Ovary (tissue), 9 donors: ENCODE results near the gene CASP10. TPM values are rescaled to one million over a fixed set of nuclear protein-coding genes. Genes with fewer than 3 reads are reported as not detected.

Experiments
- DNase-seq, 5 donors: peaks; one replicate each; pipeline ENCODE4 v3.0.0-alpha.2; 2019 to 2020
- H3K27ac ChIP-seq, 2 donors: fragments of 200-600 bp; one replicate each; pipeline versions ENCODE4 v1.5.1 to v1.8.0; 2019 to 2022
- H3K27me3 ChIP-seq: fragments of 200-600 bp; one replicate; pipeline ENCODE4 v1.8.0; 2022
- H3K36me3 ChIP-seq: fragments of 200-600 bp; sonication (generic); one replicate; pipeline ENCODE4 v1.5.1; 2019
- H3K4me1 ChIP-seq: one replicate; pipeline ENCODE4 v1.8.1; 2013; ENCODE audit warnings: mild to moderate bottlenecking, moderate library complexity; ENCODE audit not compliant: insufficient read depth
- H3K4me3 ChIP-seq: fragments of 200-600 bp; sonication (generic); one replicate; pipeline ENCODE4 v1.5.1; 2017
- H3K9me3 ChIP-seq, 2 donors: fragments of 200-600 bp in 1 of 2; sonication (generic) in 1 of 2; one replicate each; pipeline versions ENCODE4 v1.5.1 to v1.8.1; 2013 to 2019; ENCODE audit warnings: mild to moderate bottlenecking in 1 of 2, moderate library complexity in 1 of 2
- EP300 ChIP-seq: sonication (generic); formaldehyde crosslinking; IDR thresholded peaks from one replicate; pipeline ENCODE4 v1.6.1; 2017; ENCODE audit warnings: antibody characterized with exemption
- POLR2A ChIP-seq: fragments of 450-650 bp; IDR thresholded peaks from one replicate; pipeline ENCODE4 v1.6.1; 2017; ENCODE audit warnings: antibody characterized with exemption, mild to moderate bottlenecking, moderate library complexity
- WGBS, 3 donors: extraction: QIAGEN DNeasy Blood & Tissue Kit in 1 of 3; methylation state at CpG; one replicate each; pipeline versions ENCODE4 v1.1.5 to v1.1.7; 2013 to 2017; 5-methylcytosine and 5-hydroxymethylcytosine counted together
- intact Hi-C, 4 donors: fragments of 100-400 bp; cut with DNase I; formaldehyde crosslinking; loops; one replicate each; pipeline versions ENCODE4 v1.11.0 to v1.15.1; 2022 to 2023
- polyA plus RNA-seq, 2 donors: library from polyadenylated mRNA; stranded (reverse); fragments of 200-250 nt in 1 of 2; fragments of 350-450 nt in 1 of 2; fragmentation: Illumina TruSeq in 1 of 2; extraction: RNeasy Lipid Tissue Mini Kit (QIAGEN cat#74804) in 1 of 2; gene quantifications; one replicate each; pipeline ENCODE4 v1.2.3, GENCODE V29; 2013 to 2014
- total RNA-seq, 7 donors: library from RNA; depleted of rRNA in 2 of 7; stranded (reverse); fragments of >200 nt in 2 of 7; fragmentation: NEBNext Ultra II Directional in 3 of 7; extraction: Animal tissue kit (Norgen Biotek cat#: 25700) in 3 of 7; gene quantifications; one replicate each; pipeline versions ENCODE4 v1.1.0 to v1.2.4, GENCODE V29; 2016 to 2023
- TF ChIP-seq, protein P1 (sequence below), 3 donors: fragments of 450-650 bp in 2 of 3; fragments of 200-600 bp in 1 of 3; IDR thresholded peaks; one replicate each; pipeline versions ENCODE4 v1.5.1 to v1.8.0; 2016 to 2022; ENCODE audit warnings: antibody characterized with exemption in 3 of 3, mild to moderate bottlenecking in 1 of 3
- donor health status: DM: no; HTN: no; CAD: no; lungs with moderate emphysema.
- donor health status: DM: no; HTN: no; CAD: no.
- donor health status: Bipolar disorder and iron deficiency.
- donor health status: DM: yes; HTN: yes; CAD: no.
- donor health status: DM: no; HTN: no; CAD: no.
- donor health status: DM: yes; HTN: yes; CAD: no.

CASP10 gene
- total and polyA plus RNA-seq, 9 donors: 2.1 to 19.0 (median 3.8) TPM

DNA sequence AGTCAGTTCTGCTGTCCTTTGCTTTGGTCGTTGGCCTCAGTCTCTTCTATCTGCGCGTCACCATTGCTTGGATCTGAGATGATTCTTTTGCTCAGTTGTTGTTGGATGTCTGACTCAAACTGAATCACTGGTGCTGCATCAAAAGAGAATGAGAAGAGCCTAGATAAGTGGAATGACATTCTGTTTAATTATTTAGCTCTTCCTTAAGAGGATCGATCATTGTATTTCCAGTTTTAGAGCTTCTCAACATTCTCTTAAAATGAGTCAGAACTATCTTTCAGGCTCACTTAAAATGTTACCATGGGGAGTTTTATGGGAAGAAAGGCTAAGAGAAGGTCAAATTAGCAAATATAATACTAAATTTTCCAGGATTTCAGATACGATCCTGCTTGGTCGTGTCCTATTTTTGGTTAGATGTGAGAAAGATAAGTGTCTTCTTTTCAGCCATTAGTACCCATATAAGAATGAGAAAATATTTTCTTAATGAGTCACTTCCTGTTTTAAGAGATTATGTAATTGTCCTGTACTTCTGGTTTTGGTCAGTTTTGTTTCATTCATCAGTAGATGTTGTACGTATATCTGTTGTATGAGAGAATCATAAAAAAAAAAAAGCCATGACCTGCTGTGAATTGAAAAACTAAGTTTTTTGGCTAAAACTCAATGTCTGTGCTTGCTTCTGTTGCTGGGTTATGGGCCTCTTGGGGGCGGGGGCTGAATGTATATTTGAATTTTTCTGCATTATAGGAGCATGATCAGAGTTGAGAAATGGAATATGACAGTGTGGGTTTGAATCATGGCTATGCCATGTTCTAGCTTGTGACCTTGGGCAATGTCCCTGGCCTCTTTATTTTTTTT, 31.6 kb upstream of the CASP10 start:
- H3K36me3 ChIP-seq: no peaks in the 10 kb centered on the region
- H3K9me3 ChIP-seq: no peaks in the 10 kb centered on the region
- no peak overlapping the region for H3K4me3 ChIP-seq
- 55 to 60% (median 60%) methylated on average over 8 of the region's 8 CpGs for WGBS, 3 donors
- intact Hi-C loops: no loop called here
- TF ChIP-seq, protein P1, sequence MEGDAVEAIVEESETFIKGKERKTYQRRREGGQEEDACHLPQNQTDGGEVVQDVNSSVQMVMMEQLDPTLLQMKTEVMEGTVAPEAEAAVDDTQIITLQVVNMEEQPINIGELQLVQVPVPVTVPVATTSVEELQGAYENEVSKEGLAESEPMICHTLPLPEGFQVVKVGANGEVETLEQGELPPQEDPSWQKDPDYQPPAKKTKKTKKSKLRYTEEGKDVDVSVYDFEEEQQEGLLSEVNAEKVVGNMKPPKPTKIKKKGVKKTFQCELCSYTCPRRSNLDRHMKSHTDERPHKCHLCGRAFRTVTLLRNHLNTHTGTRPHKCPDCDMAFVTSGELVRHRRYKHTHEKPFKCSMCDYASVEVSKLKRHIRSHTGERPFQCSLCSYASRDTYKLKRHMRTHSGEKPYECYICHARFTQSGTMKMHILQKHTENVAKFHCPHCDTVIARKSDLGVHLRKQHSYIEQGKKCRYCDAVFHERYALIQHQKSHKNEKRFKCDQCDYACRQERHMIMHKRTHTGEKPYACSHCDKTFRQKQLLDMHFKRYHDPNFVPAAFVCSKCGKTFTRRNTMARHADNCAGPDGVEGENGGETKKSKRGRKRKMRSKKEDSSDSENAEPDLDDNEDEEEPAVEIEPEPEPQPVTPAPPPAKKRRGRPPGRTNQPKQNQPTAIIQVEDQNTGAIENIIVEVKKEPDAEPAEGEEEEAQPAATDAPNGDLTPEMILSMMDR (IDR thresholded peaks at IDR 0.05): no peak
- TF ChIP-seq POLR2A (no peak), EP300 (no peak)
- peaks cover 2% of the 10 kb centered on the region for H3K4me1 ChIP-seq
- no peaks in the 10 kb centered on the region for H3K27me3 ChIP-seq
- DNase-seq: no peak
- H3K27ac ChIP-seq: no peak overlapping the region

DNA sequence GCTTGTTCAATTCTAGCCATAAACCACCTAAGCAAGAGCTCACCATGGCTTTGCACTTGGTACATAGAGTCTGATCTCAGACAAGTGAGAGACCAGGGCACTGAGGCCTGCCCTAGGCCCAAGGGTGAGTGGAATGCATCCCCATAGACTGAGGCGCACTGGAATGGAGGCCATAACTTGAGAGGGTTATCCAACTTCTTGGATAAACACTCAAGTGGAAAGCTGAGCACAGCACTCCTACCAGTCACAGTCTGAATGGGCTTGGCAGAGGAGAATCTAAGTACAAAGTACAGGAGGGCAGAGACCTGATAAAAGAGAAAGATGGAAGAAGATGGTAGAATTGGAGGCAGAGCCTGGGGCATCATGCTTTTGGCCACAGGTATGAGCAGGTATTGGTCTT, 30.4 kb upstream of the CASP10 start:
- no peak overlapping the region for H3K27ac ChIP-seq
- H3K9me3 ChIP-seq: no peaks in the 10 kb centered on the region
- intact Hi-C loops: no loop called here
- no peak overlapping the region for H3K4me3 ChIP-seq
- TF ChIP-seq EP300 (no peak), POLR2A (no peak)
- TF ChIP-seq, protein P1 (IDR thresholded peaks at IDR 0.05): no peak
- no peaks in the 10 kb centered on the region for H3K36me3 ChIP-seq
- no peaks in the 10 kb centered on the region for H3K27me3 ChIP-seq
- 96 to 98% (median 96%) methylated on average over 1 of the region's 1 CpG for WGBS, 3 donors
- H3K4me1 ChIP-seq: peaks cover 2% of the 10 kb centered on the region
- no peak for DNase-seq

DNA sequence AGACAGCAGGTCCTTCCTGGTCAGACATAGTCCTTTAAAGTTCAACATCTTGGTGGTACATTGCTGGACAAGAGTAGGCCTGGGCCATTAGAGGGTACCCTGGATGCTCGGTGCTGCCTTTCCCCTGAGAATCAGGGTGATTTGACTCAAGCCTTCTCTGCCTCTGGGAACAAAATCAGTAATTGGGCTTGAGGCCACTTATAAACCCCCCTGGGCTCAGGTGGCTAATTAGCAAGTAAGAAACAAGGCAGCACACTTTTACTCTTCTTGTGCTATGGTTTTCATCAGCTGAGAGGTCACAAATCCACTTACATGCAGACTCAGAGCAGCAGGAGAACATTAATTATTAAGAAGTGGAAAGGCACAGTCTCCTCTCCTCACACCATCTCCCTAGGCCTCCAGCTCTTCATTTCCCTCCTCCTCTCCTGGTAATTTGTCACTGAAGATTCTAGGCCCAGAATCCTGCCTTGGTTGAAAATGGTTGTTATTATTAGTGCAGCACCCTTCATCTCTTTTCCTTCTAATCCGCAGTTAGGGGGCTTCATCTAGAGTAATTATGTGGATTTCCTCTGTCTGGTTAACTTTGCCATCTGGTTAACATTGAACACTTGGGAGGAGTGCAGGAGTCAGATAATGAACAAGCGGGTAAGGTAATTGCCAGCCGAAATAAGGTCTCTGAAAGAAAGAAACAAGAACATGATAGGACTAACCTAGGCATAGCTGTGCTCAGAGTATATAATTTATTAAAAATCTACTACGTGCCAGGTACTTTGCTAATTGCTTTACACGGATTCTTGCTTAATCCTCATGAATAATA, 29.7 kb upstream of the CASP10 start:
- Histone ChIP-seq H3K4me1 (peaks cover 8% of the 10 kb centered on the region), H3K27ac (no peak overlapping the region)
- intact Hi-C loops: no loop called here

More for the DNA sequence above, 29.7 kb upstream of the CASP10 start:
- DNase-seq: no peak
- Histone ChIP-seq H3K4me3 (no peak overlapping the region), H3K9me3 (no peaks in the 10 kb centered on the region), H3K27me3 (no peaks in the 10 kb centered on the region), H3K36me3 (no peaks in the 10 kb centered on the region)
- 84 to 94% (median 94%) methylated on average over 6 of the region's 6 CpGs for WGBS, 3 donors
- TF ChIP-seq POLR2A (no peak), EP300 (no peak)
- TF ChIP-seq, protein P1 (IDR thresholded peaks at IDR 0.05): no peak
